ENCODE measurements around the gene RRAGB.
"Not testable (repeated sequence)": the region's sequence is repeated elsewhere in the genome, so short reads cannot be mapped to it uniquely, and the experiment has no call there.

Gene RRAGB

DNA sequence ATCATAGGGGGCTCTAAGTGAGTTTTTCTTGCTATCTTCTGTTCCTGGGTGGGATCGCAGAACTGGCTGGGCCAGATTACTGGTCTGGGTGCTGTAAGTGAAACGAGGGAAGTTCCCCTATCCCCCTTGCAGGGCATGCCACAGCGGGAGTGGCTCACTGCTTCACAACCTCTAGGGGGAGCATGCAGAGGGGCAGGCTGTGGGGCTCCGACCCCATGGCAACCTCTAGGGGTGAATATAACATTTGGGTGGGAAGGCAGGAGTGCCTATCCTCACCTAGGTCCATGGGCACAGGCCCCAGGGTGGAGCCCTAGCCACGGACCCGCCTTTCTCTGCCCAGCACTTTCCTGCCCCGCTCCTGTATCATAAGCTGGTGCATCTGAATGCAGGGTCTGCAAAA is 1.7 kb upstream of the RRAGB start:
- Histone ChIP-seq H3K27me3 (replicated peaks) (no peaks in the 10 kb centered on the region), H3K27ac (no peak overlapping the region), H3K4me3 (ENCODE audit: low read depth, low read length) (no peak overlapping the region), H3K36me3 (replicated peaks) (no peaks in the 10 kb centered on the region)
- no peak for DNase-seq
- TF ChIP-seq, protein P1, sequence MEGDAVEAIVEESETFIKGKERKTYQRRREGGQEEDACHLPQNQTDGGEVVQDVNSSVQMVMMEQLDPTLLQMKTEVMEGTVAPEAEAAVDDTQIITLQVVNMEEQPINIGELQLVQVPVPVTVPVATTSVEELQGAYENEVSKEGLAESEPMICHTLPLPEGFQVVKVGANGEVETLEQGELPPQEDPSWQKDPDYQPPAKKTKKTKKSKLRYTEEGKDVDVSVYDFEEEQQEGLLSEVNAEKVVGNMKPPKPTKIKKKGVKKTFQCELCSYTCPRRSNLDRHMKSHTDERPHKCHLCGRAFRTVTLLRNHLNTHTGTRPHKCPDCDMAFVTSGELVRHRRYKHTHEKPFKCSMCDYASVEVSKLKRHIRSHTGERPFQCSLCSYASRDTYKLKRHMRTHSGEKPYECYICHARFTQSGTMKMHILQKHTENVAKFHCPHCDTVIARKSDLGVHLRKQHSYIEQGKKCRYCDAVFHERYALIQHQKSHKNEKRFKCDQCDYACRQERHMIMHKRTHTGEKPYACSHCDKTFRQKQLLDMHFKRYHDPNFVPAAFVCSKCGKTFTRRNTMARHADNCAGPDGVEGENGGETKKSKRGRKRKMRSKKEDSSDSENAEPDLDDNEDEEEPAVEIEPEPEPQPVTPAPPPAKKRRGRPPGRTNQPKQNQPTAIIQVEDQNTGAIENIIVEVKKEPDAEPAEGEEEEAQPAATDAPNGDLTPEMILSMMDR (IDR thresholded peaks at IDR 0.05; ENCODE audit: low read depth, low read length, missing control alignments), result no peak
- in situ Hi-C loops (cut with HindIII; ENCODE audit: low pct_ligation_motif_present, low sequenced_read_pairs), result no loop called here

DNA sequence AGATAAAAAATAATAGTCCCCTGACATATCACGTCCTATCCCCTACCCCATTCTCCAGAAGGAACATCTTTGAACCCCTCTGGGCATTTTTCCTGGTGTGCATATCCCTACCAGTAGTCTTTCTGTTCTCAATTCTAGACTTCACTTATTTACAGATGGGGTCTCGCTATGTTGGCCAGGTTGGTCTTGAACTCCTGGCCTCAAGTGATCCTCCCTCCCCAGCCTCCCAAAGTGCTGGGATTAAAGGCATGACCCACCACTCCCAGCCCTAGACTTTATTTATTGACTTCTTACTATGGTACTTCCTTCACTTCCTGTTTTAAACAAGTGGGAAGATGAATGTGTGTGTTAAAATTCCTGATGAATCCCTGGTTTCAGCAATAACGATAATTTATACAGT is 612 bp upstream of the RRAGB start:
- Histone ChIP-seq H3K36me3 (replicated peaks) (no peaks in the 10 kb centered on the region), H3K27ac (no peak overlapping the region), H3K4me3 (ENCODE audit: low read depth, low read length) (peak overlapping the region; percentile 15), H3K27me3 (replicated peaks) (no peaks in the 10 kb centered on the region)
- no peak for DNase-seq
- in situ Hi-C loops (cut with HindIII; ENCODE audit: low pct_ligation_motif_present, low sequenced_read_pairs), result no loop called here
- TF ChIP-seq, protein P1 (IDR thresholded peaks at IDR 0.05; ENCODE audit: low read depth, low read length, missing control alignments), result no peak

- TF ChIP-seq, protein P1 (IDR thresholded peaks at IDR 0.05; ENCODE audit: low read depth, low read length, missing control alignments), result no peak
- DNase-seq, result no peak
- in situ Hi-C loops (cut with HindIII; ENCODE audit: low pct_ligation_motif_present, low sequenced_read_pairs), result no loop called here
- Histone ChIP-seq H3K36me3 (replicated peaks) (peaks cover 2% of the 10 kb centered on the region), H3K27ac (no peak overlapping the region), H3K4me3 (ENCODE audit: low read depth, low read length) (no peak overlapping the region), H3K27me3 (replicated peaks) (no peaks in the 10 kb centered on the region)
These were observed 14.3 kb downstream of the RRAGB start for GRCh38 chrX:55731826-55732225.

DNA sequence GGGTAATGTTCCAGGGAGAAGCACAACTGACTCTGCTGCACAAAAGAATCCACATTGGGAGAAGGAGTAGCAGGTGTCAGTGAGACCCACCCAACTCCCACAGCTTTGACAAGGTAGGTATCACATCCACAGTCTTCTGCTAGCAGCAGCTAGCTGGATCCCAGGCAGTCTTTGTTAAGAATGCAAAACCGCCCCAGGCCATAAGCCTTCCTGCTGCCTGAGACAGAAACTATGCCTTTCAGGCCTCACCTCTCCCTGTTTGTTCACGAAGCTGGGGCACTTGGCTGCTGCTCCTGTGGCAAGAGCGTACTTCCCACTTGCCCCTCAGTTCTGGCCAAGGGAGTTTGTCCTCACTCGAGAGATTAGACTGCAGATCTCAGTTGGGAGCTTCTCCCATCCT is 21.4 kb downstream of the RRAGB start:
- no peaks in the 10 kb centered on the region for H3K27me3 ChIP-seq (replicated peaks)
- TF ChIP-seq, protein P1 (IDR thresholded peaks at IDR 0.05; ENCODE audit: low read depth, low read length, missing control alignments), result no peak
- H3K27ac ChIP-seq, result no peak overlapping the region
- in situ Hi-C loops (cut with HindIII; ENCODE audit: low pct_ligation_motif_present, low sequenced_read_pairs), result no loop called here
- no peak for DNase-seq
- H3K4me3 ChIP-seq (ENCODE audit: low read depth, low read length), result no peak overlapping the region
- H3K36me3 ChIP-seq (replicated peaks), result no peaks in the 10 kb centered on the region

DNA sequence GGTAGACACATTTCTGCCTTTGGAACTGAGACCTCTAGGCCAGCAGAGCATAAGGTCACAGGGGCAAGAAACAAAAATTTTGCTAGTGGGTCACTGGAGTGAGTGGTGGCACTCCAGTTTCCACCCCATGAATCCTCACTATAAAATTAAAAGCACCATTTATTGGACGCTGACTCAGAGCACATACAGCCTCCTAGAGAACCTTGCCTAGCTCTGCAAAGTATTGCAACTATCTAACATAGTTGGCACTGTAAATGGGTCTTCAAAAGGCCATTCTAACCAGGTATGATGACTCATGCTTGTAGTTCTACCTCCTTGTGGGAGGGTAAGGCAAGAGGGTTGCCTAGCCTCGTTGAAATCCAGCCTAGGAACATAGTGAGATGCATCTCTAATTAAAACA is 25.1 kb downstream of the RRAGB start:
- in situ Hi-C loops (cut with HindIII; ENCODE audit: low pct_ligation_motif_present, low sequenced_read_pairs), result no loop called here
- Histone ChIP-seq H3K27ac (no peak overlapping the region), H3K4me3 (ENCODE audit: low read depth, low read length) (no peak overlapping the region), H3K36me3 (replicated peaks) (no peaks in the 10 kb centered on the region), H3K27me3 (replicated peaks) (no peaks in the 10 kb centered on the region)
- DNase-seq, result no peak
- TF ChIP-seq, protein P1 (IDR thresholded peaks at IDR 0.05; ENCODE audit: low read depth, low read length, missing control alignments), result no peak

DNA sequence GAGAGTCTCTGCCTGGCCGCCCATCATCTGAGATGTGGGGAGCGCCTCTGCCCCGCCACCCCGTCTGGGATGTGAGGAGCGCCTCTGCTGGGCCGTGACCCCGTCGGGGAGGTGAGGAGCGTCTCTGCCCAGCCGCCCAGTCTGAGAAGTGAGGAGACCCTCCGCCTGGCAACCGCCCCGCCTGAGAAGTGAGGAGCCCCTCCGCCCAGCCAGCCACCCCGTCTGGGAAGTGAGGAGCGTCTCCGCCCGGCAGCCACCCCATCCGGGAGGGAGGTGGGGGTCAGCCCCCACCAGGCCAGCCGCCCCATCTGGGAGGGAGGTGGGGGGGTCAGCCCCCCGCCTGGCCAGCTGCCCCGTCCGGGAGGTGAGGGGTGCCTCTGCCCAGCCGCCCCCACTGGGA is 30.9 kb downstream of the RRAGB start:
- H3K4me3 ChIP-seq (ENCODE audit: low read depth, low read length); DNase-seq; H3K36me3 ChIP-seq (replicated peaks); H3K27me3 ChIP-seq (replicated peaks); in situ Hi-C loops (cut with HindIII; ENCODE audit: low pct_ligation_motif_present, low sequenced_read_pairs); H3K27ac ChIP-seq: not testable (repeated sequence)
